Neural cell (in vitro differentiated cells): Measurements from ENCODE around the gene SPAG16. TPM values are rescaled to one million over a fixed set of nuclear protein-coding genes. Genes with fewer than 3 reads are reported as not detected.

Experiments used
- H2AFZ ChIP-seq: fragments of 200-600, 300-800 bp; sonication (generic), shearing (Covaris generic); 2 replicates; pipeline ENCODE4 v1.6.0; 2014; ENCODE audit warnings: low read depth, mild to moderate bottlenecking, antibody characterized with exemption, low read length, moderate library complexity
- H3F3A ChIP-seq: fragments of 200-600 bp; shearing (Covaris generic); 2 replicates; pipeline ENCODE4 v1.6.1; 2016; ENCODE audit warnings: mild to moderate bottlenecking, moderate library complexity, mixed read lengths, antibody characterized with exemption, low read length; ENCODE audit not compliant: insufficient read depth, poor library complexity, severe bottlenecking
- H3K27ac ChIP-seq: fragments of 200-600, 300-800 bp; sonication (generic), shearing (Covaris generic); 2 replicates; pipeline ENCODE4 v1.5.1; 2014; ENCODE audit warnings: mild to moderate bottlenecking, low read length, moderate library complexity
- H3K27me3 ChIP-seq: fragments of 300-800, 200-600 bp; sonication (generic), shearing (Covaris generic); 2 replicates; pipeline ENCODE4 v1.6.0; 2014; ENCODE audit warnings: mild to moderate bottlenecking, low read depth, low read length, moderate library complexity; ENCODE audit not compliant: insufficient read depth
- H3K36me3 ChIP-seq: fragments of 300-800, 200-600 bp; sonication (generic), shearing (Covaris generic); 2 replicates; pipeline ENCODE4 v1.5.1; 2014; ENCODE audit warnings: mild to moderate bottlenecking, antibody characterized with exemption, low read length, moderate library complexity; ENCODE audit not compliant: insufficient read depth
- H3K4me2 ChIP-seq: fragments of 300-800, 200-600 bp; sonication (generic), shearing (Covaris generic); 2 replicates; pipeline ENCODE4 v1.6.0; 2014; ENCODE audit warnings: mild to moderate bottlenecking, low read length
- H3K4me3 ChIP-seq: fragments of 300-800, 200-600 bp; sonication (generic), shearing (Covaris generic); 2 replicates; pipeline ENCODE4 v1.5.1; 2014; ENCODE audit warnings: mild to moderate bottlenecking, low read length, moderate library complexity
- H3K79me2 ChIP-seq: fragments of 200-600 bp; shearing (Covaris generic); replicated peaks from 2 replicates; pipeline ENCODE4 v1.6.0; 2014; ENCODE audit warnings: mild to moderate bottlenecking, low read length, moderate library complexity; ENCODE audit not compliant: insufficient read depth
- H3K9ac ChIP-seq: fragments of 300-800, 200-600 bp; sonication (generic), shearing (Covaris generic); 2 replicates; pipeline ENCODE4 v1.6.1; 2016; ENCODE audit warnings: mild to moderate bottlenecking, low read length, mixed read lengths
- H3K9me2 ChIP-seq: fragments of 200-600 bp; shearing (Covaris generic); 2 replicates; pipeline ENCODE4 v1.6.1; 2016; ENCODE audit warnings: mild to moderate bottlenecking, low read length, mixed read lengths; ENCODE audit not compliant: insufficient read depth
- H3K9me3 ChIP-seq: fragments of 200-600, 300-800 bp; sonication (generic), shearing (Covaris generic); 2 replicates; pipeline ENCODE4 v1.6.1; 2016; ENCODE audit warnings: mild to moderate bottlenecking, mixed run types, low read length, moderate library complexity, mixed read lengths
- H4K20me1 ChIP-seq: fragments of 200-600 bp; shearing (Covaris generic); 2 replicates; pipeline ENCODE4 v1.6.1; 2016; ENCODE audit warnings: mild to moderate bottlenecking, mixed run types; ENCODE audit not compliant: insufficient read depth
- CTCF ChIP-seq: fragments of 450-650 bp; IDR thresholded peaks from 2 replicates; pipeline ENCODE4 v1.5.1; 2014; ENCODE audit warnings: antibody characterized with exemption, mild to moderate bottlenecking, moderate library complexity; ENCODE audit not compliant: poor library complexity, severe bottlenecking
- EP300 ChIP-seq: fragments of 450-650 bp; conservative IDR thresholded peaks from 2 replicates; pipeline ENCODE4 v1.6.1; 2014; ENCODE audit warnings: antibody characterized with exemption, mild to moderate bottlenecking, moderate library complexity; ENCODE audit not compliant: poor library complexity, severe bottlenecking
- EZH2 ChIP-seq: fragments of 200-600, 300-800 bp; shearing (Covaris generic), sonication (generic); IDR thresholded peaks from 2 replicates; pipeline ENCODE4 v1.6.1; 2014; ENCODE audit warnings: antibody characterized with exemption, low read length, borderline replicate concordance, mild to moderate bottlenecking; ENCODE audit not compliant: insufficient read depth, poor library complexity, severe bottlenecking
- MXI1 ChIP-seq: fragments of 450-650 bp; conservative IDR thresholded peaks from 2 replicates; pipeline ENCODE4 v1.6.1; 2014; ENCODE audit warnings: antibody characterized with exemption, mild to moderate bottlenecking; ENCODE audit not compliant: poor library complexity, severe bottlenecking
- POLR2AphosphoS5 ChIP-seq: IDR thresholded peaks from 2 replicates; pipeline ENCODE4 v1.6.1; 2012
- RAD21 ChIP-seq: fragments of 450-650 bp; conservative IDR thresholded peaks from 2 replicates; pipeline ENCODE4 v1.6.1; 2014; ENCODE audit warnings: antibody characterized with exemption, mild to moderate bottlenecking, moderate library complexity
- REST ChIP-seq: IDR thresholded peaks from 2 replicates; pipeline ENCODE4 v1.6.1; 2012; ENCODE audit warnings: borderline replicate concordance
- SMC3 ChIP-seq: fragments of 450-650 bp; conservative IDR thresholded peaks from 2 replicates; pipeline ENCODE4 v1.6.1; 2014; ENCODE audit warnings: antibody characterized with exemption, mild to moderate bottlenecking, moderate library complexity; ENCODE audit not compliant: poor library complexity
- TAF1 ChIP-seq: IDR thresholded peaks from 2 replicates; pipeline ENCODE4 v1.6.1; 2012; ENCODE audit warnings: low read depth
- polyA plus RNA-seq: library from polyadenylated mRNA; depleted of rRNA; stranded (reverse); fragments of >200 nt; gene quantifications from 2 replicates; pipeline ENCODE4 v1.2.3, GENCODE V29; 2014

Gene SPAG16
- polyA plus RNA-seq, 1 donor from 2014 or later: 75.4 TPM

- Histone ChIP-seq H4K20me1 (no peaks in the 10 kb centered on the region), H3F3A (no peaks in the 10 kb centered on the region), H3K4me2 (no peak overlapping the region), H3K27ac (no peak overlapping the region), H3K4me3 (no peak overlapping the region), H2AFZ (no peak overlapping the region), H3K9ac (no peak overlapping the region), H3K36me3 (no peaks in the 10 kb centered on the region), H3K9me2 (no peaks in the 10 kb centered on the region), H3K9me3 (no peaks in the 10 kb centered on the region), H3K27me3 (no peaks in the 10 kb centered on the region), H3K79me2 (no peaks in the 10 kb centered on the region)
- TF ChIP-seq SMC3 (no peak), EP300 (no peak), POLR2AphosphoS5 (no peak), EZH2 (no peak), MXI1 (no peak), CTCF (no peak), REST (no peak), RAD21 (no peak), TAF1 (no peak)
These were observed 253.3 kb downstream of the SPAG16 start for GRCh38 chr2:213537579-213537978.

GRCh38 chr2:213544940-213545339, 260.7 kb downstream of the SPAG16 start:
- Histone ChIP-seq H2AFZ (no peak overlapping the region), H3K79me2 (no peaks in the 10 kb centered on the region), H3K9me2 (no peaks in the 10 kb centered on the region), H3K4me3 (no peak overlapping the region), H3K9me3 (no peaks in the 10 kb centered on the region), H3K36me3 (no peaks in the 10 kb centered on the region), H3K27ac (no peak overlapping the region), H3K4me2 (no peak overlapping the region), H3F3A (no peaks in the 10 kb centered on the region), H3K9ac (no peak overlapping the region), H3K27me3 (no peaks in the 10 kb centered on the region), H4K20me1 (no peaks in the 10 kb centered on the region)
- TF ChIP-seq EZH2 (no peak), MXI1 (no peak), CTCF (no peak), POLR2AphosphoS5 (no peak), EP300 (no peak), TAF1 (no peak), SMC3 (no peak), REST (no peak), RAD21 (no peak)
